NT2/D1 (cell line): ENCODE results near the gene R3HDM4.

Experiments
- DNase-seq: peaks from one replicate; pipeline ENCODE4 v3.0.0-alpha.2; 2011; ENCODE audit warnings: low read depth, low spot score
- H3K27me3 ChIP-seq: 2 replicates; pipeline ENCODE4 v1.6.0; 2011; ENCODE audit warnings: mild to moderate bottlenecking; ENCODE audit not compliant: insufficient read length, insufficient read depth
- H3K36me3 ChIP-seq: 2 replicates; pipeline ENCODE4 v1.6.1; 2011; ENCODE audit warnings: mild to moderate bottlenecking, low read length, mixed read lengths; ENCODE audit not compliant: insufficient read depth, insufficient read length
- H3K4me1 ChIP-seq: 2 replicates; pipeline ENCODE4 v1.5.1; 2011; ENCODE audit not compliant: insufficient read depth, insufficient read length
- H3K4me3 ChIP-seq: 2 replicates; pipeline ENCODE4 v1.5.1; 2011; ENCODE audit warnings: low read depth; ENCODE audit not compliant: insufficient read length
- H3K9ac ChIP-seq: 2 replicates; pipeline ENCODE4 v1.6.0; 2011; ENCODE audit warnings: low read depth; ENCODE audit not compliant: insufficient read length
- H3K9me3 ChIP-seq: 2 replicates; pipeline ENCODE4 v1.5.1; 2011; ENCODE audit warnings: mild to moderate bottlenecking, low read length; ENCODE audit not compliant: insufficient read depth
- SUZ12 ChIP-seq: IDR thresholded peaks from 2 replicates; pipeline ENCODE4 v1.6.1; 2011; ENCODE audit not compliant: insufficient read length, insufficient read depth; ENCODE audit errors: extremely low read depth
- YY1 ChIP-seq: IDR thresholded peaks from 2 replicates; pipeline ENCODE4 v1.6.1; 2011; ENCODE audit not compliant: insufficient read length, insufficient read depth
- ZNF274 ChIP-seq: IDR thresholded peaks from 2 replicates; pipeline ENCODE4 v1.6.1; 2011; ENCODE audit warnings: mild to moderate bottlenecking, low read depth, low read length

R3HDM4 gene

DNA sequence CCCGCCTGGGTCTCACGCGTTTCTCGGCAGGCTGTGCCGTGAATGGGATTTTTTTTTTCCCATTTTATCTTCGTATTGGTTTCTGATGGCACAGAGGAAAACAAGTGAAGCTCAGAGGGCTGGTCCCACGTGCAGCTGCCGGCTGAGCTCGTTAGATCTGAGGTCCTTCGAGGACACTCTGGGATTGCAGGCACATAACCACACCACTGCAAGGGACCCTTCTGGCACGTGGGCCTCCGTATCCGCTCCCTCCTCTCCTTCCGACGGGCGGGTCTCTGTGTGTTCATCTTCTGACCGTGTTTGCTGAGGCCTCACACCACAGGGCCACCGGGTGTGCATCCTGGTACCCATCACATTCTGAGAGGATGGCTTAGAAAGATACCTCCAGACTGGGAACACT lies 36.9 kb downstream of the R3HDM4 start:
- Histone ChIP-seq H3K4me1 (peaks cover 6% of the 10 kb centered on the region), H3K36me3 (peaks cover 51% of the 10 kb centered on the region), H3K4me3 (no peak overlapping the region), H3K9ac (no peak overlapping the region), H3K9me3 (no peaks in the 10 kb centered on the region), H3K27me3 (no peaks in the 10 kb centered on the region)
- no peak for DNase-seq
- no peak for TF ChIP-seq ZNF274
- no peak for TF ChIP-seq YY1
- TF ChIP-seq SUZ12 = no peak

DNA sequence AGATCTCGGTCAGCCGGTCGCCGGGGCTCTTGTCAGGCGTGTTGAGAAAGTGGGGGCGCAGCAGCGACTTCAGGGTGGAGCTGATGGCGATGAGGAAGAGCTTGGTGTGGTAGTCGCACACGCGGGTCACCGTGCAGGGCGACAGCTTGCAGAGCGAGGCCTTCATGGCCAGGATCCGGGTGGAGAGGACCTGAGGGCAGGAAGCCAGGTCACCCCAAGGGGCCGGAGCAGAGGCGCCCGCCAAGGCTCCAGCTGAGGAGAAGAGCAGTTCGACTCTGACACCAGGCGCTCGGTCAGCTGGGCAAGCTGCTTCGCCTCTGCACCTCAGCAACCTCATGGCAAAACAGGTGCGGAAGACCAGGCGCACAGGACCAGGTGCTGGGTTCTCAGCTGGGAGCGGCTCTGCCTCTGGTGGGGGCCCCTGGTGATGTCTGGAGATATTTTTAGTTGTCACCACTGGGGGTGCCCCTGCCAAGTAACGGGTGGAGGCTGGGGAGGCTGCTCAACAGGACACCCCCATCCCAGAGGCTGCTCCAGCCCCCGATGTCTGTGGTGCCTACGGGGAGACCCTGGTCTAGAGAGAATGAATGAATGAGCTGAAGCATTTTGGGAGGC lies 37.6 kb downstream of the R3HDM4 start:
- Histone ChIP-seq H3K36me3 (peaks cover 55% of the 10 kb centered on the region), H3K9me3 (no peaks in the 10 kb centered on the region), H3K9ac (no peak overlapping the region), H3K4me3 (no peak overlapping the region), H3K4me1 (peaks cover 8% of the 10 kb centered on the region), H3K27me3 (no peaks in the 10 kb centered on the region)
- no peak for DNase-seq
- TF ChIP-seq SUZ12 = no peak

DNA sequence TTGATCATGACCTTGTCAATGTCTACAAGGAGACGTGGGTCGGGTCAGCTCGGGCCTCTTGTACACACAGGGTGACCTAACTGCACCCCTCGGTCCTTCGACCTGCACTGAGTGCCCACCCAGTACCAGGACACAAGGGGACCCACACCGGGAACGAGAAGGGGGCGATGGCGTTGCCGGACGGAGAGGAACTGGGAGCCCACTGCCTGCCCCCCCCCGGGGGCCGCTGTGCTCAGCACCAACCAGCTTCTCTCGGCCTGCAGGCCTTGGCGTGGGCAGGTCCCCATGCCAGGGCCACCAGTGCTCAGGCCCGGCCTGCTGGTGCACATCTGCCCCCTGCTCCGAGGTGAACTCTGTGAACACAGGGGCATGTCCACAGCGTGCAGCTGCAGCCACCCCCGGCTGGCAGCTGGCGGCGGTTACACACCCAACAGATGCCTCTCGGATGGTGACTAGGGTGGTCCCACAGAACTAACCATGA lies 39.4 kb downstream of the R3HDM4 start:
- peaks cover 56% of the 10 kb centered on the region for H3K36me3 ChIP-seq
- TF ChIP-seq ZNF274 = no peak
- TF ChIP-seq SUZ12 = no peak
- TF ChIP-seq YY1 = no peak
- H3K9me3 ChIP-seq = no peaks in the 10 kb centered on the region
- DNase-seq = no peak
- H3K9ac ChIP-seq = peak overlapping the region; percentile 9
- H3K27me3 ChIP-seq = no peaks in the 10 kb centered on the region
- H3K4me1 ChIP-seq = peaks cover 17% of the 10 kb centered on the region
- H3K4me3 ChIP-seq = no peak overlapping the region

DNA sequence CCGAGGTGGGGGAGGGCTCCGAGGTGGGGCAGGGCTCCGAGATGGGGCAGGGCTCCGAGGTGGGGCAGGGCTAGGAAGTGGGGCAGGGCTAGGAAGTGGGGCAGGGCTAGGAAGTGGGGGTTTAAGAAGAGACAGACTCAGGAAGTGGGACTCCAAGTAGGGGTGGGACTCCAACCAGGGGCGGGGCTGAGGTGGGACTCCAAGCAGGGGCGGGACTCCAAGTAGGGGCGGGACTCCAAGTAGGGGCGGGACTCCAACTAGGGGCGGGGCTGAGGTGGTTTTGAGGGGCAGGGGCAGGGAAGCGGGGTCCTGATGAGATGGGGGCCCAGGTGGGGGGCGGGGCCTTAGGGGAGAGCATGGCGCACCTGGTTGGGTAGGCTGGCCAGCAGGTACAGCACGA lies 39.9 kb downstream of the R3HDM4 start:
- no peak for TF ChIP-seq YY1
- TF ChIP-seq SUZ12 = no peak
- H3K9ac ChIP-seq = no peak overlapping the region
- H3K4me1 ChIP-seq = peaks cover 22% of the 10 kb centered on the region
- no peaks in the 10 kb centered on the region for H3K27me3 ChIP-seq
- peak; percentile 62 for DNase-seq
- peaks cover 61% of the 10 kb centered on the region for H3K36me3 ChIP-seq
- H3K4me3 ChIP-seq = no peak overlapping the region
- H3K9me3 ChIP-seq = no peaks in the 10 kb centered on the region

DNA sequence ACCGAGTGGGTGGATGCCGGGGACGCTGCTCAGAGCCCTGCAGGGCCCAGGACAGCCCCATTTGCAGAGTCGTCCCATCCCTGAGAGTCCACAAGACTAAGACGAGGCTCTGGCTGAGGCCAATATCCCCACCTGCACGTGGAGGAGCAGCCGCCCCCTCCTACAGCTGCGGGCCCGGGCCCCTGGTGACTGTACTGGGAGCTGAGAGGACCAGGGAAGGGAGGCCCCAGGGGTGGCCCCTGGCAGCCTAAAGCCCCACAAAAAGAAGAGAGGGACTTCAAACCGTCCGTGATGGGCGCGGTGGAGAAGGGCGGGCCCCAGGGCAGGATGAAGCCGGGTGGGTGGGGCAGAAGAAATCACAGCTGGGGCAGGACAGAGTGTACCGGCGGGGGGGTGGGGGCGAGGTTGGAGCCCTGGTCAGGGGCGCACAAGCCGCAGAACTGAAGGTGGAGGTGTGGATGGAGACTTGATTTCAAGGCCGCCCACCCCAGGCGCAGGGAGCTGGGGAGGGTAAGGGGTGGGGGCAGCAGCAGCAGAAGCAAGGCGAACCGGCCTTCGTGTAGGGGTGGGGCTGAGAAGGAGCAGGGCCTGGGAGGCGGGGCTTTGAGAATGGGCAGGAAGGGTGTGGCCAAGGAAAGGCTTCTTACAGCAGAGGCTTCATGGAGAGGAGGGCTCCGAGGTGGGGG lies 40.6 kb downstream of the R3HDM4 start:
- no peaks in the 10 kb centered on the region for H3K27me3 ChIP-seq
- peak overlapping the region; percentile 33 for H3K9ac ChIP-seq
- DNase-seq = peak; percentile 76
- peaks cover 29% of the 10 kb centered on the region for H3K4me1 ChIP-seq
- no peaks in the 10 kb centered on the region for H3K9me3 ChIP-seq
- H3K4me3 ChIP-seq = no peak overlapping the region
- H3K36me3 ChIP-seq = peaks cover 68% of the 10 kb centered on the region
- TF ChIP-seq SUZ12 (no peak), ZNF274 (no peak), YY1 (no peak)

GRCh38 chr19:871446-872265 lies 41.4 kb downstream of the R3HDM4 start:
- H3K9me3 ChIP-seq = no peaks in the 10 kb centered on the region
- H3K9ac ChIP-seq = peak overlapping the region; percentile 33
- no peak for DNase-seq
- H3K4me3 ChIP-seq = no peak overlapping the region
- peaks cover 62% of the 10 kb centered on the region for H3K36me3 ChIP-seq
- TF ChIP-seq ZNF274 = no peak
- H3K27me3 ChIP-seq = no peaks in the 10 kb centered on the region
- peaks cover 33% of the 10 kb centered on the region for H3K4me1 ChIP-seq

- Histone ChIP-seq H3K4me1 (peaks cover 33% of the 10 kb centered on the region), H3K9ac (no peak overlapping the region), H3K9me3 (no peaks in the 10 kb centered on the region), H3K27me3 (no peaks in the 10 kb centered on the region), H3K4me3 (no peak overlapping the region), H3K36me3 (peaks cover 56% of the 10 kb centered on the region)
- DNase-seq = no peak
- TF ChIP-seq YY1 = no peak
- no peak for TF ChIP-seq ZNF274
- no peak for TF ChIP-seq SUZ12
Measured at GRCh38 chr19:870963-871401, 42.0 kb downstream of the R3HDM4 start.
